NCI-H748 (cell line): ENCODE measurements around the gene ANTXR2.
"Not testable (repeated sequence)": the region's sequence is repeated elsewhere in the genome, so short reads cannot be mapped to it uniquely, and the experiment has no call there.

Source experiments
- DNase-seq: peaks from one replicate; lab custom pipeline; 2025; ENCODE audit not compliant: unreplicated experiment; lab: John Stamatoyannopoulos, UW

The ANTXR2 gene

GRCh38 chr4:79998201-79998600, 74.8 kb downstream of the ANTXR2 start:
- DNase-seq: no peak

GRCh38 chr4:79996851-79997250, 76.2 kb downstream of the ANTXR2 start:
- no peak for DNase-seq

DNA sequence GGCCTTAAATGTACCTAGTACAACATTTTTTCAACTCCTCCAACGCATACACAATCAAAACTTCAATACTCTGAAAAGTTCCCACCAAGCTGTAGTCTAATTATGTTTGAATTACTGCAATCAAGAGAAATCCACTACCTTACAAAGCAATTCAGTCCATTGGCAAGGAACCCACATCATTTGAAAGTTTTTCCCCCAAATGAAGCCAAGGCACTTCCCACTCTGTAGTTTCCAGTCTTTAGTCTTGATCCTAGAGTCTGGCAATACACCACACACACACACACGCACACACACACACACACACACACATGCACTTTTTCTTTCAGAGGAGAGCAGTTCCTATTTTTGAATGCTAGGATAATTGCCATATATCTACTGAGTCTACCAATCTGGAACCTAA, 79.6 kb downstream of the ANTXR2 start:
- no peak for DNase-seq

DNA sequence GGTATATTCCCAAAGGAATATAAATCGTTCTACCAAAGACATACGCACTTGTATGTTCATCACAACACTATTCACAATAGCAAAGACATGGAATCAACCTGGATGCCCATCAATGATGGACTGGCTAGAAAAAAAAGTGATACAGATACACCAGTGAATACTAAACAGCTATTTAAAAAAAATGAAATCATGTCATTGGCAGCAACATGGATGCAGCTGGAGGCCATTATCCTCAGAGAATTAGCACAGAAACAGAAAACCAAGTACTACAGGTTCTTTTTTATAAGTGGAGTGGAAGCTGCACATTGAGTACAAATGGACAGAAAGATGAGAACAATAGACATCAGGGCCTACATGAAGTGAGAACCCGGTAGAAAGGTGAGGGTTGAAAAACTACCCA, 81.4 kb downstream of the ANTXR2 start:
- no peak for DNase-seq

DNA sequence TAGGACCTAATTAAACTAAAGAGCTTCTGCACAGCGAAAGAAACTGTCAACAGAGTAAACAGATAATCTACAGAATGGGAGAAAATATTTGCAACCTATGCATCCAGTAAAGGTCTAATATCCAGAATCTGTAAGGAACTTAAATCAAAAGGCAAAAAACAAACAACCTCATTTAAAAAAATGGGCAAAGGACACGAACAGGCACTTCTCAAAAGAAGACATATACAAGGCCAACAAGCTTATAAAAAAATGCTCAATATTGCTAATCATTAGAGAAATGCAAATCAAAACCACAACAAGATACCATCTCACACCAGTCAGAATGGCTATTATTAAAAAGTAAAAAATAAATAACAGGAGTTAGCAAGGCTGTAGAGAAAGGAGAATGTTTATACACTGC, 81.9 kb downstream of the ANTXR2 start:
- not testable (repeated sequence) for DNase-seq

GRCh38 chr4:79987401-79987800, 85.6 kb downstream of the ANTXR2 start:
- DNase-seq: no peak

GRCh38 chr4:79983431-79983830, 89.6 kb downstream of the ANTXR2 start:
- no peak for DNase-seq

DNA sequence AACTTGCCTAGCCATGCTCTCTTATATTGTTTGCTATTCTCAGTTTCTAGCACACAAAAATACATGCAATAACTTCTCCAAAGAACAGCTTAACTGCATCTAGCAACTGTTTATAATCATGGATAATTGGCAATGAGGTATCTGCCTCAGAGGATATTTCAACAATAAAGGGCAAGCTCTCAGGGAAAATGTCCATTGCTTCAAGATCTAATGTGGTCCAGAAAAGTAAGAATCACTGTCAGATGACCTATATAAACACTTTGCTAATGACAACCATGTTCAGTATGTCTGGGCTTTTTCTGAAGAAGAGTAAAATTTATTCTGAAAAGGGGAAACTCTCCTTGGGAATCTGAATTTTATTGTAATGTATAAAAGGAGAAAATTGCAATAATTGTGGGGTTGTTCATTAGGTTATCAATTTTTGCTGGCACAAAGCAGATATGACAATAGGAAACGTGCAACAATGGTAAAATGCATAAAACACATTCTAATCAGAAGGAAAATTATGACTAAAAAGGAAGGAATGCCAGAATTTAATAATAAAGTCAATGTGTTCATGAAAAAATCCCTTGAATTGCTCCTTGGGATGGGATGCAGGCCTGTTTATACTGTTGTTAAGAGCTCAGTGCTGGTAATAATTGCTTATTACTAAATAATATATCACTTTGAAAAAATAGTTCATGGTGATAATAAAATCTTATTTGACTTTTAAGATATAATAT, 90.3 kb downstream of the ANTXR2 start:
- no peak for DNase-seq

- DNase-seq: no peak
Observed at GRCh38 chr4:79980448-79980847, 92.6 kb downstream of the ANTXR2 start.

DNA sequence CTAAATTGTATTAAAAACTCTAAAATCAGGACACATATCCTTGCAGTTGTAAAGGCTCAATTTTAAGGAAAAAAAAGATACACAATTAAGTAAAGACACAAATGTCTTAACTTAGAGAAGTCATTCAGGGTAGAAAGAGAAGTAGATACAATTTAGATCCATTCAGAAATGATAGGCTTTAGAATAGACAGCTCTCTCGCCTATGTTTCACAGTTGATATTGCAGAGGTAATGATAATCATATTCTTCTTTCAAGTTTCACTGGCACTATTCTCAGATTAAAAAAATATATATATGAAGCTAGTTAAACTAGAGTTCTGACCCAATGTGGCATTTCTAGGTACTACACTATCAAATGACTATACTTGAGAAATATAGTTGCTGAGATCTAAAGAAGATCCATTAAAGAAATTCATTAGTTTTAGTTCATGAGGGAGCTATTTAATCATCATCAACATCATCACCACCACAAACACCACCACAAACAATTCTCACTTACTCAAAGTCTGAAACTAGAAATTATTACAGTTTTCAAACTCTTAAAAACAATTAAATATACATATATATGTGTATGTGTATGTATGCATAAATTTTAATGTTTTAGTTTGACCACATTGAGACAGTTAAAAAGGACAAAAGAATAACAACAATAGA, 93.1 kb downstream of the ANTXR2 start:
- DNase-seq: no peak

GRCh38 chr4:79977131-79977840, 95.7 kb downstream of the ANTXR2 start:
- DNase-seq: no peak

DNA sequence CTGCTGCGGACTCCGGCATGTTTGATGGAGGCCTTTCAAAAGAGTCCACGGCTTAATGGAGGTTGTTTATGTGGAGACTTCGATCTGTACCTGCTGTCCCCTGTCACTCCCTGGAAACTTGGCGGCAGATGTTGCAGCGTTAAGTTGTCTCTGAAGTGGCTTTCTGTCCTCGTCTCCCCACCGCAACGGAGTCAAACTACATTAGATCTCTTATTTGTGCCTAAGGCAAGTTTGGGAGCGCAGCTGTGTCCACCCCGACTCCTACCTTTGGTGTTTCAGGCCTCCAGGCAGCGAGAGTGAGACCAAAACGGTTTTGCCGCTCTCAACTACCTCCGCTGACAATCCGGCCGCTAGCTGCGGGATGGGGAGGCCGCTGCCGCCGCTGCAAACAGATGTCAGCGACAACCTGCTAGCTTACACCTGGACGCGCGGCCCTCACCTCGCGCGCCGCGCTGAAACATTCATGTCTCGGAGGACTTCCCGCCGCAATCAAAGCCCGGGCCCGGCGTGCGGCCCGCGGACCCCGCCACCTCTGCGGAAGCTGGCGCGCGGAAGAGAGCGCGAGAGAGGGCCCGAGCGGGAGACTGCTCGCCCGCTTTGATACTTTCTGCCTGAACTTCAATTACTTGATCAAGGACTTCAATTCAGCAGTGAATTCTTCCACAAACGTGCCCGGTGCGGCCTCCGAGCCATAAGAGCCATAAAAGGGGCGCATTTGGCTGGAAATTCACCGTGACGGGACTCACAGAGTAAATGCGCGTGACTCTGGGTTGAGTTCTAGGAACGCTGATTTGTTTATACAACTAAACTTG, 108.4 kb downstream of the ANTXR2 start:
- DNase-seq: no peak

DNA sequence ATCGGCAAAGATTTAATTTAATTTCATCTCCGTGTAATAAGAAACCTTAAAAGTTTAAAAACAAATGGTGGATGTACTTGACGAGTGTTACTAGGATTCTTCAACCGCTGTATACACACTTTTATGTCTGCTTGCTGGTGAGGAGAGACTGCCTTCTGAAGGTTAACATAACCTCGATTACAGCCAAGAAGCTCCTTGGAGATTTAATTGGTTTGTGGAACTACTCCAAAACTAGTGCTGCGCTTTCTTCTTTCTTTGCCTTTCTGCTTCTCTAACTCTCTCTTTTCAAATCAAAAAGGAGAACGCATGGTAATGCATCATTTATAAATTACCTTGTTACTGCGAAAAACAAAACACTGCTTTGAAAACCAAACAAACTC, 109.0 kb downstream of the ANTXR2 start:
- no peak for DNase-seq

- peak; percentile 10 for DNase-seq
Observed at GRCh38 chr4:79959652-79960051, 113.4 kb downstream of the ANTXR2 start.

DNA sequence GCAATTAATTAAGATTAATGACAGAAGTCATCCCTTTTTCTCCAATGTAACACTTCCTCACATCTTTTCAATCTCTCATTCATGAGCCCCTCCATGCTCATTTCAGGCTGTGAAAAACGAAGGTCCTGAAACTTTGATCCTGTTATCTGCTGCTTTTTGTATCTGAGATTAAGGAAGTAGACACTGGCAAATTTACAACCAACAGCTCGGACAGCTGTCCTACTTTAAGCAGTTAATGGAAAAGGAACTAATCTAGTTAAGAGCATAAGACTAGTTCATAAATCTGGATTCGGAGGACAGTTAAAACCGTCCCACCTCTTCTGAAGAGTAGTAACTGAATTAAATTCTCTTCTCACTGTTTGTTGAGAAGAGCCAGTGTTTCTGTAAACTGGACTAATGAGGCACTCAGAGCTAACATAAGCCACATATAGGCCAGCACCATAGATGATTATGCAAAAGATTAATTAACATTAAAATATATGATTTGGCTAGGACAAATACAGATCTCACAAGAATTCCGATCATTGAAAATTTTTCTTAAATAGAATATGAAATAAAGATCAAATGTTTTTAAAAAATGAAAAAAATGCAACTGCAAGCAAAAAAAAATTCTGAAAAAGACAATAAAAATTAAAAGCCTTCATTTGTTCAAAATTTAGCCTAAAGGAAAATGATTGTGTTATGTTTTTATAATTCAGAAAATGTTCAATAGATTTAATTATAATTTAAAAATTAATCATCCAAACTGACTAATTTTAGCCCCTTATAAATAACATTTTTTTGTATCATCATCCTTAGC, 114.4 kb downstream of the ANTXR2 start:
- DNase-seq: no peak

- peak; percentile 2 for DNase-seq
Observed at GRCh38 chr4:79949178-79949577, 123.9 kb downstream of the ANTXR2 start.

- no peak for DNase-seq
Observed at GRCh38 chr4:79948739-79949138, 124.3 kb downstream of the ANTXR2 start.

DNA sequence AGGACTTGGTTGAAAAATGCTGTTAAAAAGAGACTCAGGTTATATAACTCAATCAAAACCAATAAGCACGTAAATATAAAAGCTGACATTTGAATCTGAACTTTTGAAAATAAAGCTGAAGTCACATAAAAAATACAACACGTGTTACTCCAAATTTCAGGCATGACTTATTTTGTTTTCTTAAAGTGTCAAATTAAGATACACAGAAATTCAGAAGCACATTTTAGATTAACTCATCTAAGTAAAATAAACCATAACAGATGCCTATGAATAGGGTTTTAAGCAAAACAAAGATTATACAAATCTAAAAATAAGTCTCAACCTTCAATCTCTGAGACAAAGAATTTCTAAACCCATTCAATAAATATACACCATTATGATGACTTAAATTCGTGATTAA, 124.8 kb downstream of the ANTXR2 start:
- DNase-seq: no peak

DNA sequence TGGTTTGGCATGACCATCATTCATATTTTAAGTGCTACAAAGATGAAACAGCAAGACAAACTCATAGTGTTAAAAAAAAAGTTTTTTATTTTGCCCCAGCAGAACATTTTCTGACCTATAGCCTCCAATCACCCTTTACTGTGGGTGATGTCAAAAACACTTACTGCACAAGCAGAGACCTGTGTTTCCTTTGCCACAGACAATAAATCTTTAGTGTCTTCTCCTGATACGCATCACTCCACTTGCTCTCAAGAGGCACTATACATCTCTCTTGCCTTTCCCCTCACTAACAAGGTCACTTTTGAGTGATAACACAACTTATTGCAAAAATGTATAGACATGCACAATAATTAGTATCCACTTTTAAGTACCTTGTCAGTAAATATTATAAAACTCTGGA, 125.6 kb downstream of the ANTXR2 start:
- no peak for DNase-seq

GRCh38 chr4:79935274-79935673, 137.8 kb downstream of the ANTXR2 start:
- DNase-seq: peak; percentile 29

DNA sequence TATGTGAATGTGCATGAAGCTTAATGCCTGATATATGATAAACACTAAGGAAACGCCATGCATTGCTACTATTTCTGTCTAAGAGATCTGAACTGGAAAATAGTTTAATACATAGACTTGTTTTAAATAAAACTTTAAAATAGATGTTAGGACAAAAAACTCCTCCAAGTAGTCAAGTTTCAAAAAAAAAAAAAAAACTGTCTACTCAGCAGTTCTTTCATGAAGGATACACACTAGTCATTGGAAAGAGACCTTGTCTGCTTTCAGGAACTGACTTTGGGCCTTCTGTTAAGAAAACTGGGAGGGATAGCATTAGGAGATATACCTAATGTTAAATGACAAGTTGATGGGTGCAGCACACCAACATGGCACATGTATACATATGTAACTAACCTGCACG, 138.4 kb downstream of the ANTXR2 start:
- DNase-seq: no peak
